SK-MEL-5 (cell line): Measurements from ENCODE around the gene GTPBP2. TPM values are rescaled to one million over a fixed set of nuclear protein-coding genes. Genes with fewer than 3 reads are reported as not detected.

Source experiments
- DNase-seq: peaks from one replicate; pipeline ENCODE4 v3.0.0-alpha.2; 2016; ENCODE audit warnings: low read depth, low spot score
- in situ Hi-C: cut with HindIII; loops from 2 replicates; pipeline ENCODE4 v1.10.0; 2016; ENCODE audit warnings: low sequenced_read_pairs, high pct_unique_total_duplicates, low pct_unique_long_range_greater_than_20kb
- total RNA-seq: library from RNA; depleted of rRNA; stranded (reverse); fragments of >200 nt; shearing (Covaris generic); gene quantifications from 2 replicates; pipeline ENCODE4 v1.2.3, GENCODE V29; 2014

GTPBP2 gene
- total RNA-seq, 1 experiment from 2014 or later: 95.2 TPM

DNA sequence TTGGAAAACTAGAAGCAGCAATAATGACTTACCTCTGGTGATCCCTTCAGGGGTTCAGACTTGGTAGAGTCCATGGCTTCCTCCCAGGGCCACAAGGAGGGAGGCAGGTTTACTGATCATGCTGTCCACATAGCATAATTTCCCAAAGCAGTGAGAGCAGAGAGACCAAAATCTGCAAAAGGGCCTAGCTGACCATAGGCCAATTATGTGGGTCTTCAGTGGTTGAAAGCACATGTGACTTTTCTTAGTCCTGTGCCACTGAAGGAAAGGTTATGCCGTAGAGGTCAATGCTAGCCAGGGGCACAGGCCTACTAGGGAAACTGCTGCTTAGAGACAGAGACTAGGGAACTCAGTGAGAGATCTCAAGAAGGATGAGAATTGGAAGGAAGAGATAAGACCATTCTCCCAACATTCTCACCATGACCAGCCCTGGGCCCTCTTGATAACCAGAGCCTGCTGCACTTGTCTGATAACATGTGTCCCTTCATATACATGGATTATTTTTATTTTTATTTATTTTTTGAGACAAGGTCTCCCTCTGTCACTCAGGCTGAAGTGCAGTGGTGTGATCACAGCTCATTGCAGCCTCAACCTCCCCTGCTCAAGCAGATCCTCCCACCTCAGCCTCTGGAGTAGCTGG is 2.0 kb upstream of the GTPBP2 start:
- in situ Hi-C loops: no loop called here
- DNase-seq: peak; percentile 63

DNA sequence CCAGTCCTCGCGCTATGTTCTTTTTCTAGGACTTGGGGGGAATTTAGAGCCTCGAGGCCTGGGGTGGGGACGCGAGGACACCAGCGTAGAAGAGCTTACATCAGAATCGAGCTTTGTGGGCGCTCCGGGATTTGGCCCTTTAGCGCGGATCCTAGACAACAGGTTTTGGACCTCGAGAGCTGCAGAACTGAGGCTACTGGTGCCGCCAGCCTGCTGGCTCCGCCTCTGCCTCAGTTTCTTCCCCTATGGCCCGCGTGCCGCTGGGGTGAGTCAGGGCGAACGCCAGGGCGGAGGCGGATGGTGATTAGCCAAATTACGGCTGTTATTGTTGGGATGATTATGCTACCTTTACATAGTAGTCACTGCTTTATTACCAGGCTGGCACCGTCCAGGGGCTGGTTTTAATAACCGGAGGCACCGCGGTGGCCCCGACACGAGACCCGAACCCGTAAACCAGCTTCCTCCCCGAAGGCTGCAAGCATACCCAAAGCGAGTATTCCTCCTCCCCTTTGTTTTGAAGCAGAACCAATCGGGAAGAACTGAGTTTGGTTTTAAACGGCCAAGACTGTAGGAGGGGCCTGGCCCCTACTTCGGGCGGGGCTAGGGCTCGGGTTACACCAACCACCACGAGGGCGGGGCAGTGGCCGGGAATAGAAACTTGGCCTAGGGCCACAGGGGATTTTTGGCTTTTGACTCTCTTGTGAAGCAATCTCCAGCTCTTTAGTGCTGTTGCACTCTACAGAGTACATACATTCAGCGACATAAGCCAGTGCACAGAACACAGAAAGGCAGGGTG is 639 bp upstream of the GTPBP2 start:
- DNase-seq: peak; percentile 98
- in situ Hi-C loops: no loop called here

DNA sequence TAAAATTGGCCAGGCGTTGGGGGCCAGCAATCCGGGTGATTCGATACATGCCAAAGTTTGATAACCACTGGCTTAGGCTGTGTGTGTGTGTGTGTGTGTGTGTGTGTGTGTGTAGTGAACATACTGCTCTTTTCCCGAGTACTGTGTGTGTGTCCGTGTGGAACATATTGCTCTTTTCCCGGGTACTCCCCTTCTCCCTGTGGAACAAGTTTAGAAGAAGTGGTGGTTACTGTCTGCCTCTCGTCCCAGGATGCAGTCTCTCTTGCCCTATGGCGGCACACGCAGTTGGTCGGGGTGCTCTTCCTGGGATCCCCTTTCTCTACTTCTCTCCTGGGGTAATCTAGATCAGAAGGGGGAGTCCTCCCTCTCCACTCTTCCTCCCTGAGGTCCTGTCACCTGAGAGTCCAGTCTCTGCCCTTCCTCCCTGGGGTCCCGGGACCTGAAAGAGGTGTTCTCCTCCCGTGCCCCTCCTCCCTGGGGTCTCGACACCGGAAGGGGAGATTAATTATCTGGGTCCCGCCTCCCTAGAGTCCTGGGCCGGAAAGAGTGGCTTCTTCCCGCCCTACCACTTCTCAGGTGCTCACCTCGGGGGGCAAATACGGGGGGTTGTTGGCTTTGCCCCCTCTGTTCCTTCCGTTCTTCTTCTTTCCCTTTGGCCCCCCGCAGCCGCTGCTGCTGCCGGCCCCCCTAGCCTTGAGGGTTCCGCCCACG is 516 bp downstream of the GTPBP2 start:
- peak; percentile 68 for DNase-seq
- in situ Hi-C loops: no loop called here

DNA sequence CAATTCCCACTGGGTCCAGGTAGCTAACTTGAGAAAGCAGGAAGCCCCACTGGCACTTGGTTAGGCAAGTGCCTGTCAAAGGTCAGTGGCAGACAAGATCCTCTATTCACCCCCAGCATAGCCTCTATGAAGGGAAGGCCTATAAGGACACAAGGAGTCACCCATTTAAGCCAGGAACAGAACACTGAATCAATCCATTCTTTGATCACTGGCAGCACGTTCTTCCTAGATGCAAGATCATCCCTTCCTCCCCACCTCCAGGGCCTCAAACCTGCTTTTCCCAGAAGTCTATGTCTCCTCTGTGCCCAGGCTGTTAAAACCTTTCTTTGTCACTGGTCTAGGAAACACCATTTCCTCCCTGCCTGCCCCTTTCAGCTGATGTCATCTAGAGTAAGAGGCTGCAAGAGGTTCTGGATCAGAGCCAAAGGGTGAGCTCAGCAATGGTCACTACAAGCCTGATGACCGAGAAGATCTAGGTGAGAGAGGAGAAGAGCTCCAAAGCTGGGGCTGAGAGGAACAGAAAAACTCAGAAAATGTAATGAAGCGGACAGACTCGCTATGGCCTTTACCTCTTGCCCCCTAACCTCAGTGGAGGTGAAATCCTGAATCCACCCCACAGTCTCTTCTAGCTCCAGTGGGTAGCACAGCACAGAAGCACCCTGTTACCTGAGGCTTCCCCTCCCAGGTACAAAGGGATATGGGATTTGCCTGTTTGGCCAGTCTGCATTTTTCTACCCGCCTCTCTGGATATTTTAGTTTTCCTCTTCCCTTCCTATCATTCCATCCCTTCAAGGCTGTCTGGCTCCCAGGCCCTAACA is 1.8 kb downstream of the GTPBP2 start:
- DNase-seq: peak; percentile 96
- in situ Hi-C loops: no loop called here

DNA sequence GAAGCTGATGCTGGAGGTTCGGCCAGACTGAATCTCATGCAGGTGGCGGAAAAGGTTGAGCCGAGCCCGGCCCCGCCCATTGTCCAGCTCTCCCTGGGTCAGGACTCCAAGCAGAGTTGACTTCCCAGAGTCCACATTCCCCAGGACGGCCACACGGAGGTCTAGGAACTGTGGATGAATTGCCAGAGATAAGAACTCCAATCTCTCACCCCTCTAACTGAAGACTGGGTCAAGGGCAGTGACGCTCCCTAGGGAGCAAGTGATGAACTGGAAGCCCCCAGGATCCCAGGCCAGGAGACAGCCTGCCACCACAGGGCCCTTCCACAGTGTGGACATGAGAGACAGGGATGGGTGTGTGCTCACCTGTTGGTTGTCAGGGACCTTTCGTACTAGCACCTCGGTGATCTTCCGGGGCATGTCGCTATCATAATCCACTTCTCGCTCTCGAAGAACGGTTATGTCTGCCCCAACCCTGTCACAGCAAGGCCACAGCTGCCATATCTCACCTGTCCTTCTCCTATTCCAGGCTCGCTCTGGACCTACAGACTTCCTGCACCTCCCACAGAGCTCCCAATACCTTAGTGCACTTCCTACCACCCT is 3.6 kb downstream of the GTPBP2 start:
- in situ Hi-C loops: no loop called here
- DNase-seq: no peak

DNA sequence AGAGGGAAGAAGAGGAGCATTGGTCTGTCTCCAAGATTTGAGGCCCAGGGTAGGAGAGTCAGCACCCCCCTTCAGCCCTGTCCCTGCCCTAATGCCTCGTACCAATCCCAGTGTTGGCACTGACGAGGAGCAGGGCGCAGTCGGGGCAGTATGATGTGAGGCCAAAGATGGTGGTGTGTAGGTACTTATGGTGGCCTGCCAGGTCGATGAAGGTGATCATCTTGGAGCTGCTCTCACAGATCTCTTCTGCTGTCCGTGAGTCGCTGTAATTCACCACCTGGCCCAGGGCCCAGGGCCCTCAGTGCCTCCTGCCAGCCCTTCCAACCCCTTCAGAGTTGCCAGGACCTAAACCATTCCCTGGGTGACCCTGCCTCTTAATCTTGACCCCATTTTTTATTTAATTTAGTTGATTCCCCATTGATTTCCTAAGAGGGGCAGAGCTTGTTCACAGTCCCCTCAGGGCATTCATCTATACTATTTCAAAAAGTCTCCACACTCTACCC is 4.2 kb downstream of the GTPBP2 start:
- in situ Hi-C loops: no loop called here
- DNase-seq: no peak

DNA sequence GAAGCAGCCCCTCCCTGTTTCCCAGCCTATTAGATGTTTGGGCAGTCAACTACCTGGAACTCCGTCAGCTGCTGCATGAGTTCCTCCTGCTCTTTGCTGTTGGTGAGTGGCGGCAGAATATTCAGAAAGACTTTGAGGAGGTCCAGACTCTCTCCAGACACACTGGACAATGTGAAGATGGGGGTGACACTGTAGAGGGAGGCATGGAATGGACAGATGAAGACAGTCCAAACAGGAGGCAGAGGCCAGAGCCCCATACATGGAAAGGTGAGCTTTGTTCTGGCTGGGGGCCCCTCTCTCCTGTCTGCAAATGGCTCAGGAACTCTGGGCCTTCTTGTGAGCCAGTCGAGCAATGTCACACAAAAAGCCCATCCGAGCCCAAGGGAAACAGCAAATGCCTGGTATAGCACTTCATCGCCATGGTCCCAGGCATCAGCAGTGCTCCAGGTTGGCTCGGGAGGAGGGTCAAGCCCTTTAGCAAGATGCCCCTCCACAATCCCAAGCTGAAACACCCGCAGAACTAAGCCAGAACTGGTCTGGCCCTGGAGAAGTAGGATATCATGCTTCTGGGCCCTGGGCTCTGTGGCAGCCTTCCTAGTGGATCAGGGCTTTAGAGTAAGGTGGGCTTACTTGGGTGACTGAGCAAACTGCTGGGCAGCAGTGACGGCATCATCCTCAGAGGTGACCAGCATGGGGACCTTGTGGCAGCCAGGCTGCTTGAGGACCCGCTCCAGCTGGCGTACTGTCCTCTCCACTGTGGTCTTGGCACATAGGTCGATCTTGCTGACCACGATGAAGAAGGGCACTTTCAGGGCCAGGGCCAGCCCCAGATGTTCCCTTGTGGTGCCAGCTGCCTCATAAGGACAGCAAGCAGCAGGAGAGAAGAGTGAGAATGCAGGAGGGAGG is 4.9 kb downstream of the GTPBP2 start:
- in situ Hi-C loops: no loop called here
- DNase-seq: no peak

DNA sequence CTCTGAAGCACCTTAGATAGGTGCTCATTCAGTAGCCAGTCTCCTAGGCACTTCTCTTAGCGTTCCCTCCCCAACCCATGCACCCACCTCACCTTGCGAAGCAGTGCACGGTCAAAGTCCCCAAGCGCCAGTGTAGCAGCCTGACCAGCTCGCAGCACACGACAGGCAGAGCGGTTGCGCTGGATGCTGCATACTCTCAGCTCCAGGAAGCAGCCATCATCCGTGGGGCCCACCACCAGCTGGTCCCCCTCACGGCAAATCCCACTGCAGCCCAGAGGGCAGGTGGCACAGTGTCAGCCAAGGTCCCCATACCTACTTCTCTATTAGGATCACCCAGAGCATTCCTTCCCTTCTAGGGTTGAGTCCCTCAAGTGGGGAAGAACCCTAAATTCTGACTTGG is 6.5 kb downstream of the GTPBP2 start:
- in situ Hi-C loops: no loop called here
- no peak for DNase-seq

DNA sequence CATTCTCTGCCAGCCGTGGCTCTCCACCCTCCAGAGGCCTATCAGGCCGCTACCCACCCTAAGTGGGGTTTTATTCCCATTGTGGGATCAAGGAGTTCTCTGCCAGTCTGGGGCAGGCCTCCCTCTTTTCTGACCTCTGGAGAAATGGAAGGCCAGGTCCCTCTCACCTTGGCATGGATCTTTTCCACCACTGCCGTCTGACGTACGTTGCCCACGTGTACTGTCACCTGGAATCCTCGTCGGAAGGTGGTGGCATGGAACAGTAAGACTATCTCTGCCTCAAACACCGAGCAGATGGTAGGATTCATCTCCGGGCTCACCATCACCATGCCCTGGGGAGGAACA is 7.3 kb downstream of the GTPBP2 start:
- in situ Hi-C loops: no loop called here
- no peak for DNase-seq

DNA sequence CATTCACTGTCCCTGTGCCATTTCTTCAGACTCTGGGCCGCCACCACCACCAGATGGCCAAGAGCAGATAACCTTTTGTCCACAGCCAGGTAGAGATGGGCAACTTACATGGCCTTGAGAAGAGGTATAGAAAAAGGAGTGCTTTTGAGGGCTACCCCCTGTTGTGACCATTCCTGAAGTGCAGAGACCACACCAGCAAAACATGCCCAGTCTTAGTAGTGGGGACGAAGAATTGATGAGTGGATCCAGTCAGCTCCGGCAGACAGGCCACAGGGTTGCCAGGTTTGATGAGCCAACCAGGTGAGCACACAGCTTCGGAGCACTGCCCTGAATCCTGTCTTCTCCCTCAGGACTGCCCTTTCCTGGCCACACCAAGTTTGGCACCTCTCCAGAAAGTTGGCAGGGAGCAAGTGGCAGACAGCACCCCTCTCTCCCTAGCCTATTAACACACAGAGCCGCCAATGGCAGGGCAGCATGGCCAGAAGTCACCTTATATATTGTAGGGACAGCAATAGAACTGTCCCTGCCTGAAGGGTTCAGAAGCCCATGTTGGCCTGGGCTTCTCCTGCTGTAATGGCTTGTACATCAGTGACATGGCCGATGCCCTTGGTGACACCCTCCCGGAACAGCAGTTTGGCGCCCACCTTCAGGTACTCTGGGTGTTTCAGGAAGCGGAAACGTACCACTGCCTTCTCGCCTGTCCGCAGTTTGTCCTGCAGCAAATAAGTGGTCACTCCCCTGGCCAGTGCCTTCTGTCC is 7.8 kb downstream of the GTPBP2 start:
- in situ Hi-C loops: no loop called here
- no peak for DNase-seq

DNA sequence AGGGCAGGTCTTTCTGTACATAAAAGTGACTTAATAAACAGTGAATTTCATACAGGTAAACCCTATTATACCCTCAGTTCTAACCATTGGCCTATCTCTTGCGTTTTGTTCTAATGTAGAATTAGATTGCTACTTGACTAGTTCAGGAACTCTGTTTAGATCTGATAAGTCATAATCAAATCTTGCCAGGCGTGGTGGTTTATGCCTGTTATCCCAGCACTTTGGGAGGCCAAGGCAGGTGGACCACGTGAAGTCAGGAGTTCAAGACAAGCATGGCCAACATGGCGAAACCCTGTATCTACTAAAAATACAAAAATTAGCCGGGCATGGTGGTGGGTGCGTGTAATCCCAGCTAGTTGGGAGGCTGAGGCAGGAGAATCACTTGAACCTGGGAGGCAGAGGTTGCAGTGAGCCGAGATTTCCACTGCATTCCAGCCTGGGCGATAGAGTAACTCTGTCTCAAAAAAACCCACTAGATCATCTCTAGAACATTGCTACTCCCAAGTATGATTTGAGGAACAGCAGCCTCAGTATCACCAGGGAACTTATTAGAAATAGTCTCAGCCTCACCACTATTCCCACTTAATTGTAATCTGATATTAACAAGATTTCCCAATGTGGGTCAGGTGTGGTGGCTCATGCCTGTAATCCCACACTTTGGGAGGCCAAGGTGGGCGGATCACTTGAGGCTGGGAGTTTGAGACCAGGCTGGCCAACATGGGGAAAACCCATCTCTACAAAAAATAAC is 12.2 kb downstream of the GTPBP2 start:
- in situ Hi-C loops: no loop called here
- DNase-seq: no peak

DNA sequence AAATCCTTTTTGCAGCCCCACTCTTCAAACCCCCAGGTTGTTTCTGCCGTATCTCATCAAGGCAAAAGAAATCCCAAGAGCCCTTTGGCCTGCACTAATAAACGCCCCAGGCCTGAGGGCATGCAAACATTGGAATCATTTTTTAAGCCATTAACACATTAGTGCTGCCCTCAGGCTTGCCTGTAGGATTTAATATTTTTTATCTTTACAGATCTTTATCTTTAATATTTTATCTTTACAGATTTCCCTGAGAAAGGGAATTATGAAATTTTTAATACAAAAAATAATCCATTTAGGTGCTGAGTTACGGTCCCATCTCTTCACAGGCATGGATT is 14.7 kb downstream of the GTPBP2 start:
- DNase-seq: no peak
- in situ Hi-C loops: no loop called here

DNA sequence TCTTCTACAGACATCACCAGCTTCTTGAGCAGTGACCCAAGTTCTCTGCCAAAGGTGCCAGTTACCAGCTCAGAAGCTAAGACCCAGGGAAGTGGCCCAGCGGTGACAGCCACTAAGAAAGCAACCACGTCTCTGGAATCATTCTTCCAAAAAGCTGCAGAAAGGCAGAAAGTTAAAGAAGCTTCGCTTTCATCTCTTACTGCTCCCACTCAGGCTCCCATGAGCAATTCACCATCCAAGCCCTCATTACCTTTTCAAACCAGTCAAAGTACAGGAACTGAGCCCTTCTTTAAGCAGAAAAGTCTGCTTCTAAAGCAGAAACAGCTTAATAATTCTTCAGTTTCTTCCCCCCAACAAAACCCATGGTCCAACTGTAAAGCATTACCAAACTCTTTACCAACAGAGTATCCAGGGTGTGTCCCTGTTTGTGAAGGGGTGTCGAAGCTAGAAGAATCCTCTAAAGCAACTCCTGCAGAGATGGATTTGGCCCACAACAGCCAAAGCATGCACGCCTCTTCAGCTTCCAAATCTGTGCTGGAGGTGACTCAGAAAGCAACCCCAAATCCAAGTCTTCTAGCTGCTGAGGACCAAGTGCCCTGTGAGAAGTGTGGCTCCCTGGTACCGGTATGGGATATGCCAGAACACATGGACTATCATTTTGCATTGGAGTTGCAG is 15.2 kb downstream of the GTPBP2 start:
- DNase-seq: no peak
- in situ Hi-C loops: no loop called here

DNA sequence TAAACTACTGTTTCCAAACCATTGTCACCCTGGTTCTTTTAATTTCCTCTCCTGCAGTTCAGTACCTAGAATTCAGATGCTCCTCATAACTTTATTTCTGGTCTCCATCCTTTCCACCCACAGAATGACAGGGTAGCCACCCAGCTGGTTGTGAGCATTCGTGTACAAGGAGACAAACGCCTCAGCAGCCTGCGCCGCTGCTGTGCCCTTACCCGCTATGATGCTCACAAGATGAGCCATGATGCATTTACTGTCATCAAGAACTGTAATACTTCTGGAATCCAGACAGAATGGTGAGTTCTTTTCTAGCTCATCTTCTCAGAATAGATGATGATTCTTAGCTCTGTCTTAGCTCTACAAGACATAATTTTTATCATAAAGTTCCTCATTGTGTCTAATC is 18.6 kb downstream of the GTPBP2 start:
- in situ Hi-C loops: no loop called here
- no peak for DNase-seq

DNA sequence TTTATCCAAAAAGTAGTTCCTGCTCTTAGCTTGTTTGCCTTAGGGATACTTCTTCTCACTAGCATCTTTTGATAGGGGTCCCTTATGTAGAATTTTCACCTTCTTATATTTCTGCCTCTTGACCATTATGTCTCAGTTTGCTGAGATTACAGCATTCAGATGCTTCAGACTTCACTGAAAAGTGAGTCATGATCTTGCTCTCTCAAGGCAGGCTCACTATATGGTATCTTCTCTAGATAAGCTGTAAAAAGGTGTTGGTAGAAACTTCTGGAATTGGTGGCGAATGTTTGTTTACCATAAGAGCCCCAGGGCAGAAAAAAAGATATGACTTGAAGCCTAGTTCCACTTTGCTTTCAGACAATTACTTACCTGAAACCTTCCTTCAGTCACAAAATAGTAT is 19.7 kb downstream of the GTPBP2 start:
- in situ Hi-C loops: no loop called here
- no peak for DNase-seq
